PC-9 (cell line): ENCODE data around the gene PLA2G2E. TPM values are rescaled to one million over a fixed set of nuclear protein-coding genes. Genes with fewer than 3 reads are reported as not detected.

Experiments used
- Bru-seq: library from RNA; stranded (reverse); fragments of 400-500 nt; gene quantifications from one replicate; lab custom pipeline; 2021; lab: Mats Ljungman, UMichigan
- BruChase-seq, 2 experiments: library from RNA; stranded (reverse); fragments of 400-500 nt; gene quantifications; one replicate each; lab custom pipeline; 2021; lab: Mats Ljungman, UMichigan
- BruUV-seq: library from RNA; stranded (reverse); fragments of 400-500 nt; replicated peaks from 2 replicates; lab custom pipeline; 2021; lab: Mats Ljungman, UMichigan
- CTCF ChIA-PET: fragments of 300-600 bp; sonication (Branson Sonifier 250); formaldehyde crosslinking; loops from one replicate; lab custom pipeline; 2022; ENCODE audit warnings: antibody characterized with exemption; lab: Charles Lee
- POLR2A ChIA-PET: fragments of 300-600 bp; sonication (Branson Sonifier 250); formaldehyde crosslinking; loops from one replicate; lab custom pipeline; 2022; ENCODE audit warnings: antibody characterized with exemption; ENCODE audit not compliant: unreplicated experiment; lab: Charles Lee
- DNase-seq, 2 experiments: peaks; one replicate each; pipeline versions ENCODE4 v3.0.0 to v3.0.0-alpha.2; 2015 to 2022; ENCODE audit warnings: mixed read lengths in 1 of 2
- H2AFZ ChIP-seq: fragments of 200-600 bp; sonication (generic); 2 replicates; pipeline ENCODE4 v1.8.1; 2017; ENCODE audit warnings: antibody characterized with exemption
- H3F3A ChIP-seq: fragments of 200-600 bp; sonication (generic); 2 replicates; pipeline ENCODE4 v1.8.1; 2017; ENCODE audit warnings: antibody characterized with exemption, mild to moderate bottlenecking, low read depth; ENCODE audit not compliant: insufficient read depth
- H3K27ac ChIP-seq: fragments of 200-600 bp; sonication (generic); 2 replicates; pipeline ENCODE4 v1.6.1; 2016; ENCODE audit warnings: mixed run types
- H3K27me3 ChIP-seq: fragments of 200-600 bp; sonication (generic); 2 replicates; pipeline ENCODE4 v1.6.1; 2016; ENCODE audit warnings: low read depth, mixed run types; ENCODE audit not compliant: insufficient read depth
- H3K36me3 ChIP-seq: fragments of 200-600 bp; sonication (generic); 2 replicates; pipeline ENCODE4 v1.6.1; 2016; ENCODE audit warnings: low read depth, mixed run types
- H3K4me1 ChIP-seq: fragments of 200-600 bp; sonication (generic); replicated peaks from 2 replicates; pipeline ENCODE4 v1.6.1; 2016; ENCODE audit warnings: mixed run types; ENCODE audit not compliant: insufficient read depth
- H3K4me2 ChIP-seq: fragments of 200-600 bp; sonication (generic); 2 replicates; pipeline ENCODE4 v1.6.1; 2017; ENCODE audit warnings: mixed run types
- H3K4me3 ChIP-seq: fragments of 200-600 bp; sonication (generic); 2 replicates; pipeline ENCODE4 v1.6.1; 2016; ENCODE audit warnings: mixed run types
- H3K79me2 ChIP-seq: fragments of 200-600 bp; sonication (generic); 2 replicates; pipeline ENCODE4 v1.6.1; 2017; ENCODE audit warnings: low read depth, mixed run types
- H3K9me2 ChIP-seq: fragments of 200-600 bp; sonication (generic); 2 replicates; pipeline ENCODE4 v1.8.1; 2017; ENCODE audit warnings: mild to moderate bottlenecking; ENCODE audit not compliant: insufficient read depth
- H3K9me3 ChIP-seq: fragments of 200-600 bp; sonication (generic); 2 replicates; pipeline ENCODE4 v1.8.1; 2016; ENCODE audit warnings: low read depth; ENCODE audit not compliant: insufficient read depth
- H4K20me1 ChIP-seq: fragments of 200-600 bp; sonication (generic); 2 replicates; pipeline ENCODE4 v1.8.1; 2017; ENCODE audit not compliant: insufficient read depth
- EZH2 ChIP-seq: fragments of 200-600 bp; sonication (generic); IDR thresholded peaks from 2 replicates; pipeline ENCODE4 v1.8.0; 2017; ENCODE audit warnings: antibody characterized with exemption, low read depth
- intact Hi-C: fragments of 100-400 bp; cut with micrococcal nuclease; formaldehyde crosslinking; loops from one replicate; pipeline ENCODE4 v1.10.0; 2022; ENCODE audit not compliant: unreplicated experiment
- long read RNA-seq: library from polyadenylated mRNA; stranded (forward); transcript quantifications from one replicate; pipeline ENCODE4 v2.0.0, GENCODE V29; 2022
- total RNA-seq: library from RNA; stranded (reverse); gene quantifications from 2 replicates; pipeline ENCODE4 v1.2.3, GENCODE V29; 2021
- TF ChIP-seq, protein P1 (sequence below): fragments of 200-600 bp; sonication (generic); conservative IDR thresholded peaks from 2 replicates; pipeline ENCODE4 v1.6.1; 2017; ENCODE audit warnings: mixed run types, antibody characterized with exemption, mild to moderate bottlenecking, moderate library complexity

PLA2G2E gene, protein sequence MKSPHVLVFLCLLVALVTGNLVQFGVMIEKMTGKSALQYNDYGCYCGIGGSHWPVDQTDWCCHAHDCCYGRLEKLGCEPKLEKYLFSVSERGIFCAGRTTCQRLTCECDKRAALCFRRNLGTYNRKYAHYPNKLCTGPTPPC
- total RNA-seq: not detected in 2 replicates
- not detected for Bru-seq, nascent RNA
- BruChase-seq, experiment 1, labeled RNA remaining after a 2-hour chase: not detected
- BruChase-seq, experiment 2, labeled RNA remaining after a 6-hour chase: not detected
- long read RNA-seq: 0 reads

DNA sequence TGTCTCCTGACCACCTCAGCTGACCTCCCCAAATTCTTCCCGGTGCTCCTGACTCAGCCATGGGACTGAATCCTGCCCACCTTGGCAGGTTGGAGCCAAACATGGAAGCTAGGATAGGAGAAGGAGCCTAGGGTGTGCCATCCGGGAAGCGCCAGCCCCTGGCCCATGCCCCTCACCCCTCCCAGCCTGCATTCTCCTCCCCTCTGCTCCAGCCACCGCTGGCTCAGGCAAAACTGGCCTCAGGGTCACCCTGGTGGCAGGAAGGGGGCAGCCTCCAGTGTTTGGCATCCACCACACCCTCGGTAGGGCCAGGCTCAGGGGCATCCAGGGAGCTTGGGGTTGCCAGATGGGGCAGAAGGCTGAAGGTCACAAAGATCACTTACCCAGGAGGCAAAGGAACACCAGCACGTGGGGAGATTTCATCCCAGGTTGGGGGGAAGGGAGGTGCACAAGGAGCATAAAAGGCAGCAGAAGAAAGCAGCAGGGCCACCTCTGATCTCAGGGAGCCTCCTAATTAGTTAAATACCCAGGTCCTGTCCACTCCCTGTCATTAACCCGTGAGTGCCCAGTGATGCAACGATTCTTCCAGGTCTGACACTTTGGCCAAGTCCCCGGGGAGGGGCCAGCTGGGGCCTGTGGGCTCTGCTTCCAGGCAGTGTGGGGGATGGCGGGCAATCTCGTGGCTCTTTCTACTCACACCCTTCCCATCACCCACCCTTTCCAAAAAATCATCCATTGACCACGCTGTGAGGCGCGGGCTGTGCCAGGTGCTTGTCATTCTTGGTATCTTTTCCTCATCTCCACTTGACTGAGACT lies at the start of gene PLA2G2E:
PLA2G2E (minus strand) TSS at position 481 of the 816 bp plus-strand sequence; CDS start at position 423, 58 bp downstream.
- POLR2A ChIA-PET: no interaction called here
- no TSS peak for BruUV-seq
- CTCF ChIA-PET: no interaction called here
- TF ChIP-seq, protein P1, sequence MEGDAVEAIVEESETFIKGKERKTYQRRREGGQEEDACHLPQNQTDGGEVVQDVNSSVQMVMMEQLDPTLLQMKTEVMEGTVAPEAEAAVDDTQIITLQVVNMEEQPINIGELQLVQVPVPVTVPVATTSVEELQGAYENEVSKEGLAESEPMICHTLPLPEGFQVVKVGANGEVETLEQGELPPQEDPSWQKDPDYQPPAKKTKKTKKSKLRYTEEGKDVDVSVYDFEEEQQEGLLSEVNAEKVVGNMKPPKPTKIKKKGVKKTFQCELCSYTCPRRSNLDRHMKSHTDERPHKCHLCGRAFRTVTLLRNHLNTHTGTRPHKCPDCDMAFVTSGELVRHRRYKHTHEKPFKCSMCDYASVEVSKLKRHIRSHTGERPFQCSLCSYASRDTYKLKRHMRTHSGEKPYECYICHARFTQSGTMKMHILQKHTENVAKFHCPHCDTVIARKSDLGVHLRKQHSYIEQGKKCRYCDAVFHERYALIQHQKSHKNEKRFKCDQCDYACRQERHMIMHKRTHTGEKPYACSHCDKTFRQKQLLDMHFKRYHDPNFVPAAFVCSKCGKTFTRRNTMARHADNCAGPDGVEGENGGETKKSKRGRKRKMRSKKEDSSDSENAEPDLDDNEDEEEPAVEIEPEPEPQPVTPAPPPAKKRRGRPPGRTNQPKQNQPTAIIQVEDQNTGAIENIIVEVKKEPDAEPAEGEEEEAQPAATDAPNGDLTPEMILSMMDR: no peak
- no peak for TF ChIP-seq EZH2
- Histone ChIP-seq H4K20me1 (no peaks in the 10 kb centered on the region), H3K4me2 (peak within 1 kb of the TSS; percentile 42), H3K27ac (peak within 1 kb of the TSS; percentile 92), H3K9me2 (no peaks in the 10 kb centered on the region), H2AFZ (no peak within 1 kb of the TSS), H3K27me3 (no peaks in the 10 kb centered on the region), H3K4me3 (no peak within 1 kb of the TSS), H3K4me1 (peaks cover 75% of the 10 kb centered on the region), H3K36me3 (no peaks in the 10 kb centered on the region), H3K9me3 (no peaks in the 10 kb centered on the region), H3F3A (peaks cover 33% of the 10 kb centered on the region), H3K79me2 (no peaks in the 10 kb centered on the region)
- intact Hi-C loops: loop anchor here (5.0 to 10.0 kb wide), 2 partner anchors 289 to 711 kb away; partner anchors contain the start of gene PINK1
- peak in 1 of 2 experiments; percentile 32 for DNase-seq

DNA sequence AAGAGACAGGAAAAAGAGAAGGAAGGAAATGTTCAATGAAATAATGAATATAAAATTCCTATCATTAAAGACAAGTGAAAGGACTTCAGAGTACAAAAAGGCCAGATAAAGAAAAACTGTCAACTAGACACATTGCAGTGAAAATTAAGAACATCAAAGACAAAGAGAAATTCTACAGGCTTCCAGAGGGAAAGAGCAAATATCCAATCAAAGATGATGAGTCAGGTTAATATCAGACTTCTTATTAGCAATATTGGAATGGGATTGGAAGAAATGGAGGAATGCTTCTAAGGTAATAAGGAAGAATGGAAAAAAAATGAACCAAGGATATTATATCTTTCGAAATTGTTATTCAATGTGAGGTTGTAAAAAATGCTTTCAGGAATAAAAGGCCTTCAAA lies 48.2 kb upstream of the PLA2G2E start:
- H3K9me3 ChIP-seq: no peaks in the 10 kb centered on the region
- H3K79me2 ChIP-seq: no peaks in the 10 kb centered on the region
- DNase-seq: no peak
- H3K4me3 ChIP-seq: no peak overlapping the region
- H3K4me1 ChIP-seq: no peaks in the 10 kb centered on the region
- H3K36me3 ChIP-seq: no peaks in the 10 kb centered on the region
- H3F3A ChIP-seq: no peaks in the 10 kb centered on the region
- H3K4me2 ChIP-seq: no peak overlapping the region
- ChIA-PET POLR2A (no interaction called here), CTCF (no interaction called here)
- no peaks in the 10 kb centered on the region for H3K27me3 ChIP-seq
- no peak overlapping the region for H2AFZ ChIP-seq
- H3K27ac ChIP-seq: no peak overlapping the region
- no peaks in the 10 kb centered on the region for H3K9me2 ChIP-seq
- no TSS peak for BruUV-seq
- H4K20me1 ChIP-seq: no peaks in the 10 kb centered on the region
- TF ChIP-seq, protein P1: no peak
- TF ChIP-seq EZH2: no peak
- intact Hi-C loops: no loop called here

DNA sequence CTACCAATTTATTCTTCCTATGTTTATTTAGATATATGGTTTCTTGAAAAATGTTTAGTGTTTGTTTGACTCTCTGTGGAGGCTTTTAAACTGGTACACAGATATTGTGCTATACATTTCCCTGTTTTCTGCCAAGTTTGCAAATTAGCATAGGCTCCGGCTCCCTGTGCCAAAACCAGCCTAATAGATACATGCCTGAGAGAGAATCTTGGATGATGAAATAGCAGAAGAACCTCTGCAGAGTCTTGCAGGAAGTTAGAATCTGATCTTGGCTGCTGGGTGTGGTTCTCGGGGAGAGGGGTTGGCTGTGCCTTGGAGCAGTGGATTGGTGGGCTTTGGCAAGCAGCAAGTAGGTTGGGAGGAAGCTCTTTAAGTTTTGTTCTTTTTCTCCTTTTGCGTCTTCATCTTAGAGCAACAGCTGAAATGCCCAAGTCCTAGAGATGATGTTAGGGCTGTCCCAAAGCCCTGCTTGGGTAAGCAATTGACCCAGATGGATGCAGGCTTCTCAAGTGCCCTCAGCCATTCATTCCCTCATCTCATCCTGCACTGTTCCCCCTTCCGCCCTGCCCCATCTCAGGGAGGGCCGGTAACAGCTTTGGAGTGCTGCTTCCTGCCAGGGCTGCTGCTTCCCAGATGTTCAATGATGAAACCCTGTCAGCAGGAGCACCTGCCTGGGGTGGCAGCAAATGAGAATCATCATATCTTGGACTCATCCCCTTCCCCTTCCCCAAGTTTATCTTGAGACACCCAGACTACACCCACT lies 46.7 kb upstream of the PLA2G2E start:
- Histone ChIP-seq H2AFZ (no peak overlapping the region), H4K20me1 (no peaks in the 10 kb centered on the region), H3K27me3 (no peaks in the 10 kb centered on the region), H3K4me1 (no peaks in the 10 kb centered on the region), H3K9me2 (no peaks in the 10 kb centered on the region), H3K79me2 (no peaks in the 10 kb centered on the region), H3K4me2 (no peak overlapping the region), H3K9me3 (no peaks in the 10 kb centered on the region), H3K4me3 (no peak overlapping the region), H3K27ac (no peak overlapping the region), H3F3A (no peaks in the 10 kb centered on the region), H3K36me3 (no peaks in the 10 kb centered on the region)
- CTCF ChIA-PET: no interaction called here
- no peak for TF ChIP-seq EZH2
- TF ChIP-seq, protein P1: no peak
- no TSS peak for BruUV-seq
- POLR2A ChIA-PET: no interaction called here
- no peak for DNase-seq
- intact Hi-C loops: no loop called here
